DMS79 treated with DMSO at 0.1 percent for 48 hours (cell line): ENCODE measurements around the gene PBXIP1.
"Not testable (repeated sequence)": the region's sequence is repeated elsewhere in the genome, so short reads cannot be mapped to it uniquely, and the experiment has no call there.

Experiments
- DNase-seq: peaks from one replicate; lab custom pipeline; 2025; lab: John Stamatoyannopoulos, UW

The PBXIP1 gene

GRCh38 chr1:154955718-154956543 lies at the start of gene PBXIP1:
TSS of gene PBXIP1 (minus strand) at chr1:154956099. CDS start at chr1:154953721, 2,378 bp downstream.
- DNase-seq = peak; percentile 85

DNA sequence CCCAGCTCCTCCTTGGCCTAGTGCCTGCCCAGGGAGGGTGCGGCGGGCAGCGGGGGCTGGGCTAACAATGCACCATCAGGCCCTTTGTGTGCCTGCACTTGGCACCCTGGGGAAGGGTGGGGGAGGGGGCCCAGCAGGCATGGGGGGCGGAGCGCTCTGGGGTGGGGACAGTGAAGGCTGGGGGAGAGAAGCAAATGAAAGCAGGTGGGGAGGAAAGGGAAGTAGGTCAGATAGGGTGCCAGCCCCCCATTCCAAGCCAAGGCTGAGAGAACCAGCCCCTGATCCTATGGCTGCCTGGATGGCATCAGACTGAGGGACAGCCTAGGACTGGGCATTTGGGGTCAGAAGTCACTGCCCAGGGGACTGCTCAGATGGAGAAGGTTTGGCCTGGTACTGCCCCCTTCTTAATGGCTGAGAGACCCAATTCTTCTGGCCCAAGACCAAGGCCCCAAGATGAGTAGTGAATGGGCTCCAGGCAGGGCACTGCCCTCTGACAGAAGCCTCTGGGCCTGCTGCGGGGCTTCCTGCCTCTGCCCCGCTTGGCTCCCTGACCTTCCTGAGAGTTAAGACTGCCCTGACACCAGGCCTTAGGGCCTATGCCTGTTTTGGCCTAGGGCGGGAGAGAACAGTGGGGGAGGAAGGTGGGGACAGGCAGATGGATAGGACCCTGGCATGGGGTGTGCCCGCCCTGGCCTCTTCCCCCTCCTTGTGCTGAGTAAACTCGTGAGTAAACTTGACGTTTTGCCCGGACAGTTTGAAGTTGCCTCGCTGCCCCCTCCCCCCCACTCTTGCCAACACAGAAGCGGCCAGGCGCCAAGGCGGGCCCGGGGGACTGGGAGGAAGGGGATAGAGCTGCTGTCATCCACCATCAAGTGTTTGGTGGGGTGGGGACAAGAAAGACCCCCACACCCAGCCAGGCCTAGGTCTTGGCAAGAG lies 49.4 kb upstream of the PBXIP1 start:
- no peak for DNase-seq

- no peak for DNase-seq
Measured at GRCh38 chr1:155004352-155005075, 48.6 kb upstream of the PBXIP1 start.

DNA sequence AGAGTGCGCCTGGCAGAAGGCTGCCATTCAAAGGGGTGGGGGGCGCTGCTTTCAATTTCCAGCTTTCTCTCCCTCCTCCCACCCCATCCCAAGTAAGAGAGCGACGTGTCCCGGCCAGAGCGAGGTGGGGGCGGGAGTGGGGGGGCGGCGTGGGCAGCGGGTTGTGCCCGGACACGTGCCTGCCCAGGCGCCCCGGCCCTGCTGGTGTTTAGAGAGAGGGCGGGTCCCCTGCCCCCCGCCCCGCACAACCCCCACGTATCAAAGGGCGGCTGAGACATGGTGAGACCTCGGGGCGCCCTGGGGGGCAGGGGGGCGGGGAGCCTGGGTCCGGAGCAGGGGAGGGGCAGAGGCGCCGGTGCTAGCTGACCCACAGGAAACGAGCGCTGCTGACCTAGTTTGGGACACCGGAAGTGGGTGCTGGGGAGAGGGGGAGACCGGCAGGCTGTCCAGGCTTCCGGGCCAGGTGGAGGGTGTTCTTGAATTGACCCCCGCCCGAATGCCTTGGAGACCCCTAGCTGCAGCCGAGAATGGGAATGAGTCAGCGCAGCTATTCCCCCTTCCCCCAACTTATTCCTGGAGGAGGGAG lies 48.0 kb upstream of the PBXIP1 start:
- peak; percentile 17 for DNase-seq

DNA sequence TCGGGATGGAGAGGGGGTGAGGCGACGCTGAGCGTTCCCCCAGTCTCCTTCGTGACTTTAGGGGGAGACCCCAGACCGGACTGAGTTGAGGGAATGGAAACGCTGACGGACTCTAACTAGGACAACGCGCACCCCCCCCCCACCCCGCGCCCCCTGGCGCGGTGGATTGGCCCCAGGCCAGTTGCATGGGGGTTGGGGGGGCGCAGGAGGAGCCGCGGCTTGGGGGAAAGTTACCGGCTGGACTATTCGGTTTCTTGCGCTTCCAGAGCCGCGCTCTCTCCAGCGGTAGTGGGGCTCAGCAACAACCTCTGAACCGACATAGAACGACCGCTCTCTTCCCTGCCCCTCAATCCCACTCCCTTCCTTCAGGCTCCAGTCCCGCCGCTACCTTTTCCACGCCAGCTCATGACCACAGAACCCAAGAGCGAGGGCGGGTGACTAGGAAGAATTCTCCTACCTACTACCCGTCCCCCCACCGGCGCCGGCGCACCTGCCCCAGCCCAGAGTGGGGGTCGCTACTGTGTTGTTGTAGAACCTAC lies 47.4 kb upstream of the PBXIP1 start:
- peak; percentile 20 for DNase-seq

DNA sequence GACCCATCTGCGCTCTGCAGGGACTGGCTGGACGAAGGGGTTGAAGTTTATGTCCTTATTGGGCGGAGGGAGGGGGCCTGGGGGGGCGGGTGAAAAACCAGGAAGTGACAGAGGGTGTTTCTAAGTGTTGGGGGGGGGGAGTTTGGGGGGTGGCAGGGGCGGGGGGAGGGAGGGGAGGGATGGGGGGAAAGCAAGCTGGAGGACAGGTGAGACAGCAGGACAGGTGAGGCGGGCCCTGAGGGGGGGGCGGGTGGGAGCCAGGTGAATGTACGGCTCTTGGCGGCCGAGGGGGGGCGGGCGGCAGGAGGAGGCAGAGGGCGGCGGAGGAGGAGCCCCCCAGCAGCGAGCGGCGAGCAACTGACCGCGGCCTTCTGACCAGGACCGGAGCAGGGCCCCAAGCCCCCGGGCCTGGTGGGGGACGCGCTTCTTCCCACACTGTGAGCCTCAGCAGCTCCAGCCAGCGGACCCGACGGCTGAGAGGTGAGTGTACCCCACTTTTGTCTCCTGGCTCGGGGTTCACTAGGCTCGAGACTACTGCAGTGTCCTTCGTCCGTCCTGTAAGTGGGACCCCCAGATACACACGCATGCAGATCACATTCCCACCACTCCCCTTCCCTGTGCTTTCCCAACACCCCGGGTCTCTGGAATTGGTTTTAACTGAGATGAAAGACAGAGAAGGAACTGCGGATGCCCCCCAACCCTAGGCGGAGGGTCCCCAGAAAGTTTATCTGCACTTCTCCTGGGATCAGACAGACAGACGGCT lies 46.7 kb upstream of the PBXIP1 start, which contains the start of gene ZBTB7B:
TSS of gene ZBTB7B (plus strand) at position 339 of the 763 bp plus-strand sequence. CDS start 11,859 bp downstream, outside the sequence.
- DNase-seq = no peak

DNA sequence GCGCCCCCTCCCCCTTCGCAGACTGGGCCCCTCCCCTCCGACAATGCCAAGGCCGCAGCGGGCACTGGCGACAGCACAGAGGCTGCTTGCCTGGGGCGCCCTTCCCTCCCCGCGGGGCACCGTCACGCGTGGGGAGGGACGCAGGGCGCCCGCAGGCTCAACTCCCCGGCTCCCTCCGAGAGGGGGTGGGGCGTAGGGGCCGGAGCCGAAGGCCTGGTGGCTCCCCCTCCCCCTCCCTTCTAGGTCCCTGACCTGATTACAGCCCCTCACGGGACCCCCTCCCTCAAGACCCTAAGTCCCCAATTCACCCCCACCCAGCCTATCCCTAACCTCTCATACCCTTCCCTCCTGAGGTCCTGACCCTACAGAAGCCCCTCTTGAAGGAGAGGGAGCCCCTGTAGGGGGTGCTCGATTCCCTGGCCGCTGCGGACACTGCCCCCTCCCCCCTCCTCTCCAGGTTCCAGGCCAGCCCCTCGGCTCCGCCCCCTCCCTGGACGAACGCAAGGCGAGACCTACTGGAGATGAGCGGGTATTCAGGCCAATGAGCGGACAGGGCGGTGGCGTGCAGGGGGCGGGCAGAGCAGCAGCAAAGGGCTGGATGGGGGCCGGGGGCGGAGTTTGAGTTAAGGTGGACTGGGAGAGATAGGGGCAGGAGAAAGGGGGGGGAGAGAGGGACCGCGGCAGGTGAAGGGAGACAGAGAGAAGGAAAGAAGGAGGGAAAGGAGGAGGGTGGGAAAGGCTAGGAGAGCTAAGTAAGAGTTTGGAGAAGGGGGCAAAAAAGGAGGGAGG lies 46.0 kb upstream of the PBXIP1 start:
- peak; percentile 97 for DNase-seq

DNA sequence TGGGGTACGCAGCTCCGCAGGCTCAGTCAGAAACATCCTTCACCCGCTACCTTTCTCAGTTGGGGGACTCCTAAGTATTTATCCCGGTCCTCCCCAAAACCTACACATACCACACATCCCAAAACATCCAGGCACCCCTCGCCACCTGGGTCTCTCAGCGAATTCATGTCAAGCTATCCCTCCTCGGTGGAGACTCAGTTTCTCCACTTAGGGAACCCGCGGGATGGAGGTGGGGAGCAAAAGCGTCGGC lies 45.5 kb upstream of the PBXIP1 start:
- no peak for DNase-seq

DNA sequence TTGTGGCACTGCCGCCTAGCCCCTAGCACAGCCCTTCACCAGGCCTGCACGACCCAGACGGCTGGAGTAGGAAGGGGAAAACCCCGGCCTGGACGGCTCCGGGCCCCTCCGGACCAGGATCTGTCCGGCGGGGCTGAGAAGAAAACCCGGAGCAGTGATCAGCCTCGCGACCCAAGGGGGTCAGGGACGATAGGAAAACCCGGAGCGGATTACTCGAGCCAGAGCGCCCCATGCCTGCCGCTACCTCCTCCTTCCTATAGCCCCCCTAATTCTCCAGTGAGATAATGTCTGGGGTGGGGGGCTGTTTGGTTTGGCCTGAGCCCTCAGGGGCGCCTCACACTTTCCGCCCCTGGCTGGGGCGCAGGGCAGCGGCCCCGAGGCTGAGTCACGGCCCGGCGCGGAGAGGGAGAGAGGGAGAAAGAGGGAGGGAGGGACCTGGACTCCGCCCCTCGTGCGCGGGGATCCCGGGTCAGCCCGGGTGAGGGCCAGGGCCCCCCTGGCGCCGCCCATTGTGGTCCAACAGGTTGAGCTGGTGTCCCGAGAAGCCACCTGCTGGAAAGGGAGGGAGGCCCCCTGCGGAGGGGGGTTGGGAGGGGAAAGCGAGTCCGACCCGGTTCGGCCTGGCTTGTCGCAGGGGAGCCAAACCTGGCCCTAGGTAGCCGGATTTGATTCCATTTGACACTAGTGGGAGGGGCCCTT lies 45.0 kb upstream of the PBXIP1 start:
- peak; percentile 87 for DNase-seq

- DNase-seq = no peak
Measured at GRCh38 chr1:155000411-155000725, 44.5 kb upstream of the PBXIP1 start.

- DNase-seq = peak; percentile 65
Measured at GRCh38 chr1:154999571-155000410, 43.9 kb upstream of the PBXIP1 start.

DNA sequence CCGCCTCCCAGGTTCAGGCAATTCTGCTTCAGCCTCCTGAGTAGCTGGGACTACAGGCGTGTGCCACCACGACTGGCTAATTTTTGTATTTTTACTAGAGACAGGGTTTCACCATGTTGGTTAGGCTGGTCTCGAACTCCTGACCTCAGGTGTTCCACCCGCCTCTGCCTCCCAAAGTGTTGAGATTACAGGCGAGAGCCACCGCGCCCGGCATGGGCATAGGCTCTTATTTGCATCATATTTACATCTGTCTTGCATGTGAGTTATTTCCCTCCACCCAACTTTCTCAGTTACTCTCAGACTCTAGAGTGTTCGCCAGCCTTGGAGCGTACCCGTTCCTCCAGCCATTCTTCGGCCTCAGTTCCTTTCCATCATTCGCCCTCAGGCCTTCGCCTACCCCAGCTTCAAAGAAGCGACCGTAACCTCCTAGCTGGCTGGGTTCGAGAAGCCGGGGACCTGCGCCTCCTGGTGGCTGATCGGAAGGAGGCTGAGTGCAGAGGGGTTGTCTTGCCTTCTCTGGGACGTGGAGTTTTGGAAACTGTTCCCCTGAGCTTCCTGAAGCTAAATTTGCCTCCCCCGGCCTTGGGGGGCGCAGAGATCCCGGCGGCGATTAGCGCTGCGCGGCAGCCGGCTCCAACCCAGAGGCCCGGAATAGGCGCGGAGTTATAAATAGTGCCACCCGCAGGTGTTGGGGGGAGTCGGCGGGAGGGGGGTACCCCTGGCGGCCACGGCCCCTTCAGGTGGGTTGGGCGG lies 43.1 kb upstream of the PBXIP1 start:
- DNase-seq = peak; percentile 52

DNA sequence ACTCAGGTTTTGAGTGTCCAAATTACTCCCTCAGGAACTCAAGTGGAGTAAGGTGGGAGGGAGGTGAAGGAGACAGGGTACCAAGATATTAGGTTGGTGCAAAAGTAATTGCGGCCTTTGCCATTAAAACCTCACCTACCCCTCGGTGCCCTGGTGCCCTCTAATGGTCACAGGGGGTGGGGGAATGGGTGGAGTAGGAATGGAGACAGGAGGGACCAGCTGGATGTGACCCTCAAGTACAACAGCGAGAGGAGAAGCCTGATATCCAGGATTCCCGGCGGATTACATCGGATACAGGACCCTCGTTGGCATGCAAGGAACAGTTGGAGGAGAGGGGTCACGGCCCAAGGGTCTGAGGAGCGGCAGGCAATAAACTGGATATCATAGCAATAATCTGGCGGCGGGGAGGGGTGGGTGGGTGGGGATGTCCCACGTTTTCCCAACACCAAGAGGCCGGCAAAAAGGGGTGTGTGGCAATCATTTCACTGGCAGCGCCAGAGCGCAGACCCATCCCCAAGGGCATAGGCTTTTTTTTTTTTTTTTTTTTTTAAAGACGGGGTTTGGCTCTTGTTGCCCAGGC lies 42.4 kb upstream of the PBXIP1 start:
- DNase-seq = no peak

DNA sequence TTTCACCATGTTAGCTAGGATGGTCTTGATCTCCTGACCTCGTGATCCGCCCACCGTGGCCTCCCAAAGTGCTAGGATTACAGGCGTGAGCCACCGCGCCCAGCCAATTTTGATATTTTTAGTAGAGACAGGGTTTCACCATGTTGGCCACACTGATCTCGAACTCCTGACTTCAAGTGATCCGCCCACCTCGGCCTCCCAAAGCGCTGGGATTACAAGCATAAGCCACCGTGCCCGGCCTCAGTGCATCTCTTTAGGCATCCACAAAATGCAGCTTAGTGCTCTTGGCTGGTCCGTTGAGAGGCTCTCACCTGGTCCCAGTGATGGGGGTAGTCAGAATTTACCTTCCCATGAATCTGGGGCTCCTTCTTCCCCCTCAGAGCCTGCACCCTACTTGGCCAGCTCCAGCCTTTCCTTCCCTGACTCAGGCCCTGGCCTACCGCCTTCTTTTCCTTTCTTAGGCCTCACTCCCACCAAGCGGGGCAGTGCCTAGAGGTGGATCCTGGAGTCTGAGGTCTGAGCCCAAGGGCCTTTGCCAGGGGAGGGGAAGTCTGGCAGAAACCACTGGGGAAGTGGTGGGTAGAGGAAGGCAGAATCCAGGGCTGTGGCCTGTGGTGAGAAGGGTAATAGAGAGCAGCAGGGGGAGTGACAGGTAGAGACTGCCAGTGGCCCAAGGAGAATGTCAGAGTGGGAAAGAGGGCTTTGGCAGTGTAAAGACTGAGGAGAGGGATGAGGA lies 41.2 kb upstream of the PBXIP1 start:
- no peak for DNase-seq

DNA sequence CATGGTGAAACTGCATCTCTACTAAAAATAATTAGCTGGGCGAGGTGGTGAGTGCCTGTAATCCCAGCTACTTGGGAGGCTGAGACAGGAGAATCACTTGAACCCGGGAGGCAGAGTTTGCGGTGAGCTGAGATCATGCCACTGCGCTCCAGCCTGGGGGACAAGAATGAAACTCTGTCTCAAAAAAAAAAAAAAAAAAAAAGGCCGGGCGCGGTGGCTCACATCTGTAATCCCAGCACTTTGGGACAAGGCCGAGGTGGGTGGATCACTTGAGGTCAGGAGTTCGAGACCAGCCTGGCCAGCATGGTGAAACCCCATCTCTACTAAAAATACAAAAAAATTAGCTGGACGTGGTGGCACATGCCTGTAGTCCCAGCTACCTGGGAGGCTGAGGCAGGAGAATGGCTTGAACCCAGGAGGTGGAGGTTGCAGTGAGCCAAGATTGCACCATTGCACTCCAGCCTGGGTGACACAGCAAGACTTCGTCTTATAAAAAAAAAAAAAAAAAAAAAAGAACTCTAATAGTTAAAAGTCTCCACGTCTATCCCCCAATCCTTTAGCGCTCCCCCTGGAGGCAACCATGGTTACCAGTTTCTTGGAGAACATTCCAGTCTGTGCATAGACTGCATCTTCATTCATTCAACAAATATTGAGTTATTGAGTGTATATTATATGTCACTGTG lies 39.5 kb upstream of the PBXIP1 start:
- not testable (repeated sequence) for DNase-seq

DNA sequence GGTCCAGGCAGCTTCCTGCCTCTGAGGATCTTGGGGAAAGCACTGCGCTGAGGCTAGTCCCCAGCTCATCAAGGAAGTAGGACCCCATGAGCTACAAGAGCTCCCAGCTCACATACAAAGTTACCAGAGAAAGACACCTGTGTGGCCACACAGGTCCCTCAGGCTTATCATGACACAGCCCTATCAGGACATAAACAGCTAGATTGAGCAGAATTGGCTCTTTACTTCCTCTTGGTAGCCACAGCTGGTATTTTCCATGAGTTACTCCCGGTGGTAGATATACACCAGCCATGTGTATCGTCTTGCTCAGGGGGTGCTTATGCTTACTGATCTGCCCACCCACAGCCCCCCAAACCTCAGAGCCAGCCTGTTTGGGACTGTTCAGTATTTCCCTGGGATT lies 38.7 kb upstream of the PBXIP1 start:
- DNase-seq = no peak
